GM23338 (cell line): ENCODE measurements around the gene FBL. TPM values are rescaled to one million over a fixed set of nuclear protein-coding genes. Genes with fewer than 3 reads are reported as not detected.
A peak's percentile ranks its signal among the peaks of the same experiment; 100 is the strongest.

ENCODE experiments used
- ATAC-seq: fragments of 200-7000 bp; cut with Tn5 transposase; 3 replicates; pipeline ENCODE4 v1.9.1; 2020
- DNase-seq: peaks from one replicate; pipeline ENCODE4 v3.0.0-alpha.2; 2015; ENCODE audit warnings: low spot score
- H2AFZ ChIP-seq: fragments of 200-600 bp; sonication (generic); 2 replicates; pipeline ENCODE4 v1.8.0; 2016; ENCODE audit warnings: antibody characterized with exemption, mild to moderate bottlenecking, moderate library complexity
- H3F3A ChIP-seq: fragments of 200-600 bp; sonication (generic); replicated peaks from 2 replicates; pipeline ENCODE4 v1.8.0; 2017; ENCODE audit warnings: antibody characterized with exemption, mixed run types, low read depth
- H3K27ac ChIP-seq: fragments of 200-600 bp; sonication (generic); 2 replicates; pipeline ENCODE4 v1.6.1; 2016; ENCODE audit warnings: low read depth
- H3K27me3 ChIP-seq: fragments of 200-600 bp; sonication (generic); 2 replicates; pipeline ENCODE4 v1.8.0; 2016; ENCODE audit warnings: mild to moderate bottlenecking, mixed run types, moderate library complexity; ENCODE audit not compliant: insufficient read depth
- H3K36me3 ChIP-seq: fragments of 200-600 bp; sonication (generic); 2 replicates; pipeline ENCODE4 v1.8.0; 2016; ENCODE audit warnings: mild to moderate bottlenecking; ENCODE audit not compliant: insufficient read depth
- H3K4me1 ChIP-seq: fragments of 200-600 bp; sonication (generic); 2 replicates; pipeline ENCODE4 v1.8.0; 2016; ENCODE audit warnings: mild to moderate bottlenecking, moderate library complexity; ENCODE audit not compliant: insufficient read depth
- H3K4me2 ChIP-seq: fragments of 200-600 bp; sonication (generic); 2 replicates; pipeline ENCODE4 v1.7.1; 2017; ENCODE audit warnings: mixed run types
- H3K4me3 ChIP-seq: fragments of 200-600 bp; sonication (generic); 2 replicates; pipeline ENCODE4 v1.6.1; 2016; ENCODE audit warnings: mixed run types
- H3K79me2 ChIP-seq: fragments of 200-600 bp; sonication (generic); replicated peaks from 2 replicates; pipeline ENCODE4 v1.8.0; 2017; ENCODE audit warnings: mild to moderate bottlenecking; ENCODE audit not compliant: insufficient read depth
- H3K9me2 ChIP-seq: fragments of 200-600 bp; sonication (generic); 2 replicates; pipeline ENCODE4 v1.8.0; 2017; ENCODE audit not compliant: insufficient read depth
- H4K20me1 ChIP-seq: fragments of 200-600 bp; sonication (generic); replicated peaks from 2 replicates; pipeline ENCODE4 v1.8.0; 2017; ENCODE audit warnings: mild to moderate bottlenecking; ENCODE audit not compliant: insufficient read depth
- H3K27ac Mint-ChIP-seq: 2 replicates; pipeline ENCODE4 v1.8.0; 2020; ENCODE audit warnings: inconsistent platforms, mild to moderate bottlenecking, moderate library complexity, mixed read lengths
- H3K27me3 Mint-ChIP-seq: 3 replicates; pipeline ENCODE4 v1.8.0; 2022; ENCODE audit warnings: low read depth, mild to moderate bottlenecking, moderate library complexity, mixed read lengths, inconsistent platforms; ENCODE audit not compliant: insufficient read depth, poor library complexity
- H3K36me3 Mint-ChIP-seq: 3 replicates; pipeline ENCODE4 v1.8.0; 2021; ENCODE audit warnings: low read depth, mild to moderate bottlenecking, inconsistent platforms, moderate library complexity, mixed read lengths
- H3K4me1 Mint-ChIP-seq: 3 replicates; pipeline ENCODE4 v1.8.0; 2020; ENCODE audit warnings: mild to moderate bottlenecking, inconsistent platforms, mixed read lengths
- H3K4me3 Mint-ChIP-seq: 3 replicates; pipeline ENCODE4 v1.8.0; 2021; ENCODE audit warnings: moderate library complexity, mild to moderate bottlenecking, inconsistent platforms, mixed read lengths
- H3K9me3 Mint-ChIP-seq: 3 replicates; pipeline ENCODE4 v1.8.0; 2020; ENCODE audit warnings: moderate library complexity, mild to moderate bottlenecking, inconsistent platforms, mixed read lengths
- CREB1 ChIP-seq: fragments of 250-450 bp; sonication (Bioruptor Pico); IDR thresholded peaks from 2 replicates; pipeline ENCODE4 v1.5.0; 2020; ENCODE audit warnings: low read depth, mild to moderate bottlenecking, moderate library complexity
- EZH2 ChIP-seq: fragments of 200-600 bp; sonication (generic); IDR thresholded peaks from one replicate; pipeline ENCODE4 v1.8.0; 2017; ENCODE audit warnings: antibody characterized with exemption, mild to moderate bottlenecking, low read depth; ENCODE audit not compliant: unreplicated experiment
- EZH2phosphoT487 ChIP-seq: fragments of 200-600 bp; sonication (generic); IDR thresholded peaks from one replicate; pipeline ENCODE4 v1.8.1; 2018; ENCODE audit warnings: antibody characterized with exemption; ENCODE audit not compliant: unreplicated experiment
- JUNB ChIP-seq: IDR thresholded peaks from one replicate; pipeline ENCODE4 v1.6.1; 2016; ENCODE audit warnings: antibody characterized with exemption; ENCODE audit not compliant: unreplicated experiment
- NANOG ChIP-seq: IDR thresholded peaks from 2 replicates; pipeline ENCODE4 v1.6.1; 2016; ENCODE audit warnings: antibody characterized with exemption, borderline replicate concordance
- POLR2AphosphoS5 ChIP-seq: IDR thresholded peaks from 2 replicates; pipeline ENCODE4 v1.6.1; 2016; ENCODE audit warnings: antibody characterized with exemption, low read depth
- STAT1 ChIP-seq: IDR thresholded peaks from one replicate; pipeline ENCODE4 v1.6.1; 2016; ENCODE audit warnings: antibody characterized with exemption; ENCODE audit not compliant: unreplicated experiment
- ZNF114 ChIP-seq: fragments of 250-450 bp; sonication (Bioruptor Pico); IDR thresholded peaks from 2 replicates; pipeline ENCODE4 v1.5.0; 2020; ENCODE audit warnings: mild to moderate bottlenecking, moderate library complexity
- ZNF331 ChIP-seq: fragments of 250-450 bp; sonication (Bioruptor Pico); IDR thresholded peaks from 2 replicates; pipeline ENCODE4 v1.5.0; 2020; ENCODE audit warnings: low read depth, mild to moderate bottlenecking, moderate library complexity
- polyA plus RNA-seq: library from polyadenylated mRNA; unstranded; fragments of >200 nt; fragmentation: Nextera tagmentation; extraction: Ambion mirVana; gene quantifications from 2 replicates; pipeline ENCODE4 v1.2.1, GENCODE V29; 2016
- total RNA-seq: library from RNA; depleted of rRNA; stranded (reverse); fragments of >200 nt; shearing (Covaris generic); gene quantifications from 2 replicates; pipeline ENCODE4 v1.2.3, GENCODE V29; 2014
- TF ChIP-seq, protein P1 (sequence below): IDR thresholded peaks from one replicate; pipeline ENCODE4 v1.6.1; 2018; ENCODE audit warnings: antibody characterized with exemption; ENCODE audit not compliant: unreplicated experiment
- TF ChIP-seq, protein P2 (sequence below): fragments of 250-450 bp; sonication (Bioruptor Pico); IDR thresholded peaks from 2 replicates; pipeline ENCODE4 v1.5.0; 2020; ENCODE audit warnings: mild to moderate bottlenecking, moderate library complexity
- TF ChIP-seq, protein P3 (sequence below): IDR thresholded peaks from 2 replicates; pipeline ENCODE4 v1.6.1; 2016; ENCODE audit warnings: antibody characterized with exemption
- TF ChIP-seq, protein P4 (sequence below), 2 experiments: fragments of 200-600 bp in 1 of 2; sonication (generic) in 1 of 2; conservative IDR thresholded peaks; 2 replicates each; pipeline versions ENCODE4 v1.5.1 to v1.6.1; 2016 to 2017; ENCODE audit warnings: antibody characterized with exemption in 2 of 2, low read depth in 2 of 2, mild to moderate bottlenecking in 2 of 2, moderate library complexity in 1 of 2

FBL gene
- total and polyA plus RNA-seq, 2 experiments from 2014 or later: 403 to 553 TPM

DNA sequence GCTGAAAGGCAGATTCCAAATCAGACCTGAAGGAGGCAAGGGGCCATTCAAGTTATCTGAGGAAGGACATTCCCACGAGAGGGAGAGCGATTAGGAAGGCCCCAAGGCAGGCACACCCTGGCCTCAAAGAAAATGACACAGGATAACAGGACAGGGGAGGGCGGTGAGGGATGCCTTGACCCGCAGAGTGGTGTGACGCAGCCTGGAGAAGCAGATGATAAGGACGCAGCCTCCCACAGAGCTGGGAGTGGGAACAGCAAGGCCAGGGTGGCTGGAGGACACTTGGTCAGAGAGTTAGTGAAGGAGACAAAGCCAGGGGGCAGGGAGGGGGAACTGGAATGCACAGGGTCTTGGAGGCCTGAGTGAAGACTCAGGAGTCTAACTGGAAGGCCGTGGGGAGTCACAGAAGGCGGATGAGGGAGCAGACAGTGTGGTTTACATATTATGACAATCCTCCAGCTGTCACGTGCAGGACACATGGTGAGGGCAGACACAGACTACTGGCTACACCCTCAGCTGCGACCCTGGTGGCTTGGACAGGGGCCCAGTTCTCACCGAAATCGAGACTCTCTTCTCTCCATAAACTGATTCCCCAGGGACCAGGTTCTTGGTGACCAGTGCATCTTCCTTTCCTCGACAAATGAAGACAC is 6.4 kb downstream of the FBL start:
- no peak overlapping the region for H3K4me3 ChIP-seq

More for the DNA sequence above, 6.4 kb downstream of the FBL start:
- Histone ChIP-seq H3K27ac (no peak overlapping the region), H3K79me2 (peaks cover 64% of the 10 kb centered on the region), H4K20me1 (peaks cover 56% of the 10 kb centered on the region), H2AFZ (no peak overlapping the region), H3F3A (peaks cover 19% of the 10 kb centered on the region), H3K4me2 (no peak overlapping the region), H3K36me3 (peaks cover 48% of the 10 kb centered on the region), H3K4me1 (peaks cover 13% of the 10 kb centered on the region), H3K9me2 (no peaks in the 10 kb centered on the region), H3K27me3 (no peaks in the 10 kb centered on the region)
- Mint-ChIP-seq H3K9me3 (peaks cover 3% of the 10 kb centered on the region; the same call in 2 of the 3 replicates), H3K27me3 (no peaks in the 10 kb centered on the region), H3K4me3 (no peak overlapping the region; the same call in 2 of the 3 replicates), H3K4me1 (peaks cover 25% of the 10 kb centered on the region), H3K36me3 (peaks cover 55% of the 10 kb centered on the region), H3K27ac (peak overlapping the region; percentile 84)
- ATAC-seq (no peak), DNase-seq (no peak)
- no peak for TF ChIP-seq ZNF331 (CRISPR knock-in tag)
- TF ChIP-seq STAT1: no peak
- TF ChIP-seq NANOG: no peak
- no peak for TF ChIP-seq ZNF114
- no peak for TF ChIP-seq CREB1 (CRISPR knock-in tag)
- TF ChIP-seq, protein P1, sequence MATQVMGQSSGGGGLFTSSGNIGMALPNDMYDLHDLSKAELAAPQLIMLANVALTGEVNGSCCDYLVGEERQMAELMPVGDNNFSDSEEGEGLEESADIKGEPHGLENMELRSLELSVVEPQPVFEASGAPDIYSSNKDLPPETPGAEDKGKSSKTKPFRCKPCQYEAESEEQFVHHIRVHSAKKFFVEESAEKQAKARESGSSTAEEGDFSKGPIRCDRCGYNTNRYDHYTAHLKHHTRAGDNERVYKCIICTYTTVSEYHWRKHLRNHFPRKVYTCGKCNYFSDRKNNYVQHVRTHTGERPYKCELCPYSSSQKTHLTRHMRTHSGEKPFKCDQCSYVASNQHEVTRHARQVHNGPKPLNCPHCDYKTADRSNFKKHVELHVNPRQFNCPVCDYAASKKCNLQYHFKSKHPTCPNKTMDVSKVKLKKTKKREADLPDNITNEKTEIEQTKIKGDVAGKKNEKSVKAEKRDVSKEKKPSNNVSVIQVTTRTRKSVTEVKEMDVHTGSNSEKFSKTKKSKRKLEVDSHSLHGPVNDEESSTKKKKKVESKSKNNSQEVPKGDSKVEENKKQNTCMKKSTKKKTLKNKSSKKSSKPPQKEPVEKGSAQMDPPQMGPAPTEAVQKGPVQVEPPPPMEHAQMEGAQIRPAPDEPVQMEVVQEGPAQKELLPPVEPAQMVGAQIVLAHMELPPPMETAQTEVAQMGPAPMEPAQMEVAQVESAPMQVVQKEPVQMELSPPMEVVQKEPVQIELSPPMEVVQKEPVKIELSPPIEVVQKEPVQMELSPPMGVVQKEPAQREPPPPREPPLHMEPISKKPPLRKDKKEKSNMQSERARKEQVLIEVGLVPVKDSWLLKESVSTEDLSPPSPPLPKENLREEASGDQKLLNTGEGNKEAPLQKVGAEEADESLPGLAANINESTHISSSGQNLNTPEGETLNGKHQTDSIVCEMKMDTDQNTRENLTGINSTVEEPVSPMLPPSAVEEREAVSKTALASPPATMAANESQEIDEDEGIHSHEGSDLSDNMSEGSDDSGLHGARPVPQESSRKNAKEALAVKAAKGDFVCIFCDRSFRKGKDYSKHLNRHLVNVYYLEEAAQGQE: no peak
- no peak for TF ChIP-seq POLR2AphosphoS5
- TF ChIP-seq, protein P2, sequence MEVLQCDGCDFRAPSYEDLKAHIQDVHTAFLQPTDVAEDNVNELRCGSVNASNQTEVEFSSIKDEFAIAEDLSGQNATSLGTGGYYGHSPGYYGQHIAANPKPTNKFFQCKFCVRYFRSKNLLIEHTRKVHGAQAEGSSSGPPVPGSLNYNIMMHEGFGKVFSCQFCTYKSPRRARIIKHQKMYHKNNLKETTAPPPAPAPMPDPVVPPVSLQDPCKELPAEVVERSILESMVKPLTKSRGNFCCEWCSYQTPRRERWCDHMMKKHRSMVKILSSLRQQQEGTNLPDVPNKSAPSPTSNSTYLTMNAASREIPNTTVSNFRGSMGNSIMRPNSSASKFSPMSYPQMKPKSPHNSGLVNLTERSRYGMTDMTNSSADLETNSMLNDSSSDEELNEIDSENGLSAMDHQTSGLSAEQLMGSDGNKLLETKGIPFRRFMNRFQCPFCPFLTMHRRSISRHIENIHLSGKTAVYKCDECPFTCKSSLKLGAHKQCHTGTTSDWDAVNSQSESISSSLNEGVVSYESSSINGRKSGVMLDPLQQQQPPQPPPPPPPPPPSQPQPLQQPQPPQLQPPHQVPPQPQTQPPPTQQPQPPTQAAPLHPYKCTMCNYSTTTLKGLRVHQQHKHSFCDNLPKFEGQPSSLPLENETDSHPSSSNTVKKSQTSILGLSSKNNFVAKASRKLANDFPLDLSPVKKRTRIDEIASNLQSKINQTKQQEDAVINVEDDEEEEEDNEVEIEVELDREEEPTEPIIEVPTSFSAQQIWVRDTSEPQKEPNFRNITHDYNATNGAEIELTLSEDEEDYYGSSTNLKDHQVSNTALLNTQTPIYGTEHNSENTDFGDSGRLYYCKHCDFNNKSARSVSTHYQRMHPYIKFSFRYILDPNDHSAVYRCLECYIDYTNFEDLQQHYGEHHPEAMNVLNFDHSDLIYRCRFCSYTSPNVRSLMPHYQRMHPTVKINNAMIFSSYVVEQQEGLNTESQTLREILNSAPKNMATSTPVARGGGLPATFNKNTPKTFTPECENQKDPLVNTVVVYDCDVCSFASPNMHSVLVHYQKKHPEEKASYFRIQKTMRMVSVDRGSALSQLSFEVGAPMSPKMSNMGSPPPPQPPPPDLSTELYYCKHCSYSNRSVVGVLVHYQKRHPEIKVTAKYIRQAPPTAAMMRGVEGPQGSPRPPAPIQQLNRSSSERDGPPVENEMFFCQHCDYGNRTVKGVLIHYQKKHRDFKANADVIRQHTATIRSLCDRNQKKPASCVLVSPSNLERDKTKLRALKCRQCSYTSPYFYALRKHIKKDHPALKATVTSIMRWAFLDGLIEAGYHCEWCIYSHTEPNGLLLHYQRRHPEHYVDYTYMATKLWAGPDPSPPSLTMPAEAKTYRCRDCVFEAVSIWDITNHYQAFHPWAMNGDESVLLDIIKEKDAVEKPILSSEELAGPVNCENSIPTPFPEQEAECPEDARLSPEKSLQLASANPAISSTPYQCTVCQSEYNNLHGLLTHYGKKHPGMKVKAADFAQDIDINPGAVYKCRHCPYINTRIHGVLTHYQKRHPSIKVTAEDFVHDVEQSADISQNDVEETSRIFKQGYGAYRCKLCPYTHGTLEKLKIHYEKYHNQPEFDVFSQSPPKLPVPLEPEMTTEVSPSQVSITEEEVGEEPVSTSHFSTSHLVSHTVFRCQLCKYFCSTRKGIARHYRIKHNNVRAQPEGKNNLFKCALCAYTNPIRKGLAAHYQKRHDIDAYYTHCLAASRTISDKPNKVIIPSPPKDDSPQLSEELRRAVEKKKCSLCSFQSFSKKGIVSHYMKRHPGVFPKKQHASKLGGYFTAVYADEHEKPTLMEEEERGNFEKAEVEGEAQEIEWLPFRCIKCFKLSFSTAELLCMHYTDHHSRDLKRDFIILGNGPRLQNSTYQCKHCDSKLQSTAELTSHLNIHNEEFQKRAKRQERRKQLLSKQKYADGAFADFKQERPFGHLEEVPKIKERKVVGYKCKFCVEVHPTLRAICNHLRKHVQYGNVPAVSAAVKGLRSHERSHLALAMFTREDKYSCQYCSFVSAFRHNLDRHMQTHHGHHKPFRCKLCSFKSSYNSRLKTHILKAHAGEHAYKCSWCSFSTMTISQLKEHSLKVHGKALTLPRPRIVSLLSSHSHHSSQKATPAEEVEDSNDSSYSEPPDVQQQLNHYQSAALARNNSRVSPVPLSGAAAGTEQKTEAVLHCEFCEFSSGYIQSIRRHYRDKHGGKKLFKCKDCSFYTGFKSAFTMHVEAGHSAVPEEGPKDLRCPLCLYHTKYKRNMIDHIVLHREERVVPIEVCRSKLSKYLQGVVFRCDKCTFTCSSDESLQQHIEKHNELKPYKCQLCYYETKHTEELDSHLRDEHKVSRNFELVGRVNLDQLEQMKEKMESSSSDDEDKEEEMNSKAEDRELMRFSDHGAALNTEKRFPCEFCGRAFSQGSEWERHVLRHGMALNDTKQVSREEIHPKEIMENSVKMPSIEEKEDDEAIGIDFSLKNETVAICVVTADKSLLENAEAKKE: no peak
- no peak for TF ChIP-seq EZH2phosphoT487
- TF ChIP-seq, protein P3, sequence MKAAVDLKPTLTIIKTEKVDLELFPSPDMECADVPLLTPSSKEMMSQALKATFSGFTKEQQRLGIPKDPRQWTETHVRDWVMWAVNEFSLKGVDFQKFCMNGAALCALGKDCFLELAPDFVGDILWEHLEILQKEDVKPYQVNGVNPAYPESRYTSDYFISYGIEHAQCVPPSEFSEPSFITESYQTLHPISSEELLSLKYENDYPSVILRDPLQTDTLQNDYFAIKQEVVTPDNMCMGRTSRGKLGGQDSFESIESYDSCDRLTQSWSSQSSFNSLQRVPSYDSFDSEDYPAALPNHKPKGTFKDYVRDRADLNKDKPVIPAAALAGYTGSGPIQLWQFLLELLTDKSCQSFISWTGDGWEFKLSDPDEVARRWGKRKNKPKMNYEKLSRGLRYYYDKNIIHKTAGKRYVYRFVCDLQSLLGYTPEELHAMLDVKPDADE: no peak
- TF ChIP-seq, protein P4, sequence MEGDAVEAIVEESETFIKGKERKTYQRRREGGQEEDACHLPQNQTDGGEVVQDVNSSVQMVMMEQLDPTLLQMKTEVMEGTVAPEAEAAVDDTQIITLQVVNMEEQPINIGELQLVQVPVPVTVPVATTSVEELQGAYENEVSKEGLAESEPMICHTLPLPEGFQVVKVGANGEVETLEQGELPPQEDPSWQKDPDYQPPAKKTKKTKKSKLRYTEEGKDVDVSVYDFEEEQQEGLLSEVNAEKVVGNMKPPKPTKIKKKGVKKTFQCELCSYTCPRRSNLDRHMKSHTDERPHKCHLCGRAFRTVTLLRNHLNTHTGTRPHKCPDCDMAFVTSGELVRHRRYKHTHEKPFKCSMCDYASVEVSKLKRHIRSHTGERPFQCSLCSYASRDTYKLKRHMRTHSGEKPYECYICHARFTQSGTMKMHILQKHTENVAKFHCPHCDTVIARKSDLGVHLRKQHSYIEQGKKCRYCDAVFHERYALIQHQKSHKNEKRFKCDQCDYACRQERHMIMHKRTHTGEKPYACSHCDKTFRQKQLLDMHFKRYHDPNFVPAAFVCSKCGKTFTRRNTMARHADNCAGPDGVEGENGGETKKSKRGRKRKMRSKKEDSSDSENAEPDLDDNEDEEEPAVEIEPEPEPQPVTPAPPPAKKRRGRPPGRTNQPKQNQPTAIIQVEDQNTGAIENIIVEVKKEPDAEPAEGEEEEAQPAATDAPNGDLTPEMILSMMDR (conservative IDR thresholded peaks at IDR 0.05; ENCODE audit: low read depth in 2 of 2): no peak
- no peak for TF ChIP-seq JUNB
- TF ChIP-seq EZH2: no peak
